Stimulated activated naive CD4-positive, alpha-beta T cell treated with Interleukin-2 at 50 U/mL for 16 hours (primary cell): ENCODE measurements around the gene TBX4.
"Not testable (repeated sequence)": the region's sequence is repeated elsewhere in the genome, so short reads cannot be mapped to it uniquely, and the experiment has no call there.

ENCODE experiments used
- DNase-seq: peaks from one replicate; lab custom pipeline; 2025; lab: John Stamatoyannopoulos, UW

The TBX4 gene

DNA sequence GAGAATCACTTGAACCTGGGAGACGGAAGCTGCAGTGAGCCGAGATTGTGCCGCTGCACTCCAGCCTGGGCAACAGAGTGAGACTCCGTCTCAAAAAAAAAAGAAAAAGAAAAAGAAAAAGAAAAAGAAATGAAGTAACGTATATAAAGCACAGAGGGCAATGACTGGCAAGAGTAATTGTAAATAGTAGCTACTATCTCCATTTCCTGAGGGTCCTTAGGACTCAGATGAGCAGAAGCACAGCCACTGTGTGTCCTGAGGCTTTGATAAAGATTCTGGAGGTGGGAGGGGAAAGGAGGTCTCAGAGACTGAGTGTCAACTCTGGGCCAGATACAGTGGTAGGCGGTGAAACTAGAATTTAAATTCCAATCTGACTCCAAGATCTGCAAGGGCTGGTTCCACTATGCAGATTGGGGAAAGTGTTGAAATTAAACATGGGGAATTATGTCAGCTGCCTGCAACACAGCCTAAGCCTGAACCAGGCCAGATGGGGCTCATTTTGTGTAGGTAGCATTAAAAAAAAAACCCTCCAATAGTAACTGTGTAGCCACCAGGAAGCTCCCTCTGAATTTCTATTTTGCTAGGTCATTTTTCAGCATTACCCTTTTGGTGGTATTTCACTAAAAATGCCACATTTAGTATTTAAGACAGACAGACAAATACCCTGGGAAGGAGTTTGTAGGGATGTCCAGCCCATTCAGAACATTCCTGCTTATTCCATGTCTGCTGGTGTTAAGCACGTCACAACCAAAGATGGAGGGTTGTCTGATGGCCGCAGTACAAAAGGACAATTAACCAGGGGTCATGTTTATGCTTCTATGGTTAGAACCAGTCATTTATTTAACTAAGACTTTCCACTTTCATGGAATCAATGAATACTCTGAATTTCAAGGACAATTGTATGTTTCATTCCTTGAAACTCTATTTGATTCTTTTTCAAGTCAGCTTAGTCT is 46.1 kb downstream of the TBX4 start:
- no peak for DNase-seq

DNA sequence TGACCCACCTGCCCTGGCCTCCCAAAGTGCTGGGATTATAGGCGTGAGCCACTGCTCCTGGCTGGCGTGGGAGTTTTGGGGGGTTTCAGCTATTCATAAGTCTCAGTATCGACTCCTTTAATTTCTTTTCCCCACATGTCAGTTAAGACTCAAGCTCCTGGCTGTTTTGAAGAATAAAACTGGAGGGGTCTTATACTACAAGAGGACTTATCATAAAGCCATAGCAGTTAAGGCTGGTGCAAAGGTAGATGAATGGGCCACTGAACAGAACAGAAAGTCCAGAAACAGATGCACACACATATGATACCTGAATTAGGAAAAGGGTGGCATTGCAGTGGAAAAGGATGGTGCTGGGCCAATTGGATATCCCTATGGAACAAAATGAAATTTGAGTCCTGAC is 47.4 kb downstream of the TBX4 start:
- no peak for DNase-seq

DNA sequence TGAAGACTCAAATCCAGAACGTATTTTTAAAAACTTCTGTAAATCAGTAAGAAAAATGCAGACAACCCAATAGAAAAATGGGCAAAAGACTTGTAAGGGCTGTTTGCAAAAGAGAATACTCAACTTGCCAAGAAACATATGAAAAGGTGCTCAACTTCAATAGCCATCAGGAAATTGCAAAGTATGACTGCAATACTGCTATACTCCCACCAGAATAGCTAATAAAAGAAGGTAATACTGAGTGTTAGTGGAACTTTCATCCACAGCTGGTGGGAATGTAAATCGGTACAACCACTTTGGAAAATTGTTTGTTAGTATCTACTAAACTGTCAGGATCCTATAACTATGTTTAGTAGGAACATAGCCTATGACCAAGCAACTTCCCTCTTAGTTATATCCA is 48.1 kb downstream of the TBX4 start:
- DNase-seq = no peak

DNA sequence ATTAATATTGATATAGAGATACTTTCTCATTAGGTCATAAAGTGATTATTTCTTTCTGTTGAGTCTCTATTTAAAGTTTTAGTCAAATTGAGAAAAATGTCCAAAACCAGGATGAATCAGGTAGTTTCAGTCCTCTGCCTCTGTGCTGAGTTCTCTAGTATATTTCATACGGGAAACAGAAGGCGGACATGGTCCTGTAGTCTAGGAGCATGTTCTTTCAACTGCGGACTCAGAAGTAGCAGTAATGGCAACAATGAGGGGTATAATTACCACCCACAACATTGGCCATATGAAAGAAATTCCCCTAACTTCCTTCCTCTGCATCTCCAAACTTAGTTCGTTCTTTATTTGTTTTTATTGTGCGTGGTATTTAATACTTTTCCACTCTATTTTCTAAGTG is 50.1 kb downstream of the TBX4 start:
- DNase-seq = no peak

DNA sequence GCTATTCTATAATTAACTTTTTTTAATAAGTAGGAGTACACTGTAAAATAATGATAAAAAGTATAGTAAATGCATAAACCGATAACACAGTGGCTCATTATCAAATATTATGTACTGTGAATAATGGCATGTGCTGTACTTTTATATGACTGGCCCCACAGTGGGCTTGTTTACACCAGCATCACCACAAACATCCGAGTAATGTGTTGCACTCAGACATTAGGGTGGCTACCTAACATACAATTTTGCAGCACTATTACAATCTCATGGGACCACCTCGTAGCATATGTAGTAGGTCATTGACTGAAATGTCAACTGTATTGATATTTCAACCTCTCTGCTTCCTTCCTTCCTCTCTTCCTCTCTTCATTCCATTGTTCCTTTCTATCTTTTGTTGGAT is 51.7 kb downstream of the TBX4 start:
- DNase-seq = no peak

DNA sequence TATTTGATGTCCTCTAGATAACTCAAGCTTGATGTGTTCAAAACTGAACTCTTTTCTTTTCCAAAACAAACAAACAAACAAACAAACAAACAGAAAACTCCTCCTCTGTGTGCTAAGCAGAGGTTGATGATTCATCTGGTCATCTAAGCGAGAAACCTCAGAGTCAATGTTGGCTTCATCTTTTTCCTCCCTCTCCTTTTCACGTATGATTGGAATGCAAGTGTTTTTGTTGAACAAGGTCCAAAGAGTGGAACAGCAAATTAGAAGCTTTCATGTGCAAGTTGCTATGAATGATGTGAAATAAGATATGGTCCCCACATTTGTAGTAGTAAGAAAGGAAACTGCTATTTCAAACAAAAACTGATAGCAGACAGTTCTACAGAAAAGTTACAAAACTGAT is 52.5 kb downstream of the TBX4 start:
- no peak for DNase-seq

DNA sequence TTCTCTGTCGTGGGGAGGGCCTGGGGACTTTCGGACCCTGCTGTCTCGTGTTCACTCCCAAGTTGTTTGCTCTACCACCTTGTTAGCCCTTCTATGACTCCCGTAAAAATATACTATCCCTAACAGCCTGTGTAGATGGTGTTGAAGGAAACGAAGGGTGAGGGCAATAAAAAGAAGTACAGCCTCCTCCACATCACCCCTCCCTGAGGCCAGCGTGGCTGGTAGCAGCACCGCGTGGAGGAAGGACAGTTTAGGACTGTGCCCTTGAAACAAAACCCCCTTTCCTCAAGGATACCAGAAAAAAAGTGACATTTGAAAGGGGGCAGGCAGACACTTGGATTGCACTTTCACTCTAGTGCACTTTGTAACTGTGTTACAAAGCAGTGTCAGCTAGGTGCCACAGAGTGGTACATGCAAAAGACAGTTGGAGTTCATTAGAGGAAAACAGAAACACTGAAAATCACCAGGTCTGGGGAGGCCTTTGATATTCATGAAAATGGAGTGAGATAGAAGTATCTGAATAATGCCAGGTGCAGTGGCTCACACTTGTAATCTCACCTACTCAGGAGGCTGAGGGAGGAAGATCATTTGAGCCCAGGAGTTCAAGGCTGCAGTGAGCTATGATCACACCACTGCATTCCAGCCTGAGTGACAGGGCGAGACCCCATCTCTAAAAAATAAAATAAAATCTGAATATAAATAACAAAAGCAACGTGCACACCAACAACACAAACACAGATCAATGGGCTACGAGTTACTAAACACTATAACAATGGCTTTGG is 53.8 kb downstream of the TBX4 start:
- no peak for DNase-seq

DNA sequence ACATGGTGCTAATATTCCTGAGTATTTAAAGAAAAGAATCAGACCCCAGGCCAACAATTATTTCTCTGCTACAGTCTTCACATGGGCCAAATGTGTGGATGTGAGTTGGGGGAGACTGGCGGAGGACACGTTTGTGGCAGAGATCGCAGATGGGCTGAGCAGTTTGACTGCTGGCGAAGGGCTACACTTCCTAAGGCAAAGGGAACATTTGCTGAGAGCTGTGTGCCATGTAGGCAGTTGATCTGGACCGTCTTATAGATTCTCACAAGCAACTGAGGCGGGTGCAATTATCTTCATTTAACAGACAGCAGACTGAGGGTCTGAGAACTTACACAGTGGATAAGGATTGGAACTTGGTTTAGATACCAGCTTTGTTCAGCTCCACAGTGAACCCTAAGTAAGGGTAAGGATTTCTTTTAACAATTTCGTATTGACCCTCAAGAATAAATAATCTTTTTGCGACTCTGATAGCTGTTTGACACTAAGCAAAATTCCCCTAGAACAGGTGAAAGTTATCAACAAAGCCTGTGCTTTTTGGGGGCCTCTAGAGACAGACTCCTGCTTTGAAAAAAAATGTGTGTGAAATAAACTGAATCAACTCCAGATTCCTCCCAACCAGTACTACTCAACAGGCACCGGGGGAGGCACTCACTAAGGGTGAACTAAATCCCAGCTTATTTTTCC is 55.3 kb downstream of the TBX4 start:
- DNase-seq = no peak

DNA sequence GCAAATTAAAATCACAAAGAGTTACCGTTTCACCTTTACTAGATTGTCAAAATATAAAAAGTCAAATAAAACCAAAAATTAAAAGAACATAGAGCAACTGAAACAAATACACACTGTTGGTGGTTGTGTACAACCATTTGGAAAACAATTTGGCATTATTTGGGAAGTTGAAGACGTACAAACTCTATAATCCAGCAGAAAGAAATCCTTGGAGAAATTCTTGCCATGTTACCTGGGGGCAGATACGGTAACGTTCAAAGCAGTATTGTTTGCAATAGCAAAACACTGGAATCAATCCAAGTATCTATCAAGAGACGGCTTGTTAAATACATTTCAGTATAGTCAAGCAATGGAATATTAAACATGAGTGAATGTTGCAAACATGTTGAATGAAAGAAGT is 56.7 kb downstream of the TBX4 start:
- no peak for DNase-seq

DNA sequence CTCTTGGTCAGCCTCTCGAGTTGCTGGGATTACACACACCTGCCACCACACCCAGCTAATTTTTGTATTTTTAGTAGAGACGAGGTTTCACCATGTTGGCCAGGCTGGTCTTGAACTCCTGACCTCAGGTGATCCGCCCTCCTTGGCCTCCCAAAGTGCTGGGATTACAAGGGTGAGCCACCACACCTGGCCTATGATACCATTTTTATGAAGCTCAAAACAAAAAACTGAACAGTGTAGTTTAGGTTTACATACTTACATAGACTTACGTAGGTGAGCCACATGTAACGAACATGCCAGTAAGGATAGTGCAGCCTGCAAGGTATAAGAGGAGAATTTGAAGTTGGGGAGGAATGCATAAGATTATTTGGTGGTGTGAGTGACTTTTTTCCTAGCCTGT is 57.2 kb downstream of the TBX4 start:
- not testable (repeated sequence) for DNase-seq

DNA sequence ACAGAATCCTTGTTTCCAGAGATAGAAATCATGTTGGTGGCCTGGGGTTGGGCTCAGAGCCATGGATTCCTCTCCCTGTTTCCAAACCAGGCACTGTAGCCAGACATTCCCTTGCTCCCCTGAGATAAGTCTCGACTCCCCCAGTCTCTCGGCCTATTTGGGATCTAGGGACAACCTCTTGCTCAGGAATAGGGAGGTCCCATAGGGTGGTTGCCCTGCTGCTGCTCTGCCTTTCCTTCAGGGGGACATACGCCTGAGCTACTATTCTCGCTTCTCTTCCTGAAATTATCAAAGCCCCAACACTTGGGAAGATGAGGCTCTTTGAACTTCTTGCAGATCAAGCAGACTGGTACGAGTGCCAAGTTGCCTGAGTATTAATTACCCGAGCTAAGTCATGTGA is 58.0 kb downstream of the TBX4 start:
- DNase-seq = no peak

DNA sequence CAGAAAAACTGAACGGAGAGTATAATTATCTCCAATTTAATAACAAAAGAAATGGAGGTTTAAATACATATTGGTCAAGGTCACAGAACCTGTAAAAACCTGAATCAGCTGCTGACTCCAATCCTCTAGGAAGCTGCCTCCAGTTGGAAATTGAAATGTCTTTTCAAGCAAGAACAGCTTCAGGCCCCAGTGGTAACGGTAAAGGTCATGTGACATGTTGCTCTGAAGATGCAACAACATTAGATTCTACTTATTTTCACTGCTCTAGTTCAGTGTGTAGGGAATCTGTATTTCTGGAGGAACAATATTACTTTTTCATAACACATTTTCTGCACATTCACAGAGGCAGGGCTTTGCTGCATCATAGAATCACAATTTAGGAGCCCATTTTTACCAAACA is 58.8 kb downstream of the TBX4 start:
- no peak for DNase-seq

DNA sequence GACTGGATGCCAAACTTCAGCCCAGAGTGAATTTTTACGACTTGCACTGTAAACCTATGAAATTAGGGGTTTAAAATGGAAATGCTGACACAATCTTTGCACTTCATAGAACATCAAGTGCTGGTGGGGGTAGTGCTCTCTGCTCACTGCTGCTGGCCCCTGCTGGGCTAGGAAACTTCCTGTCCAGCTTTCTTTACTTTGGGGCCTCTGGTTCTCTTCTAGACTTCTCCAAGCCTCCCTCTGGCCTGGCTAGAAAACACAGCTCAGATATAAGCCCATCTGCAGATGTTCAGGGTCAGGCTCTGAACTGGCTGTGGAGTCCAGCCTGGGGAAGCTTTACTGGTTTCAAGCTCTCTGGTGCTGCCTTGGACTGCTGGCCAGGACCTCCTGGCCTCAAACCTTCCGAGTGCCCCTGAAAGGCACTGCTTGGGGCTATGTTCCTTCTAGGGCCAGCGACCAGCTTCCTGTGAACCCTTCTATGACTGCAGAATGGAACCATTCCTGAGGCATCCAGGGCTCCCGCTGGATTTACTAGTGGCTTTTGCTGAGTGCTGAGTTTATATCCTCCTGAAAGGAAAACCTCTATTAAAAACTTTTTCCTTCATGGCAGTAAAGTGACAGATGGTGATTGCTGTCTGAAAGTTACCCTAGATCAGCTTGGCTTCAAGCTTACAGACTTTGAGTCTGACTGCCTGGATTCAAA is 59.4 kb downstream of the TBX4 start:
- DNase-seq = no peak

DNA sequence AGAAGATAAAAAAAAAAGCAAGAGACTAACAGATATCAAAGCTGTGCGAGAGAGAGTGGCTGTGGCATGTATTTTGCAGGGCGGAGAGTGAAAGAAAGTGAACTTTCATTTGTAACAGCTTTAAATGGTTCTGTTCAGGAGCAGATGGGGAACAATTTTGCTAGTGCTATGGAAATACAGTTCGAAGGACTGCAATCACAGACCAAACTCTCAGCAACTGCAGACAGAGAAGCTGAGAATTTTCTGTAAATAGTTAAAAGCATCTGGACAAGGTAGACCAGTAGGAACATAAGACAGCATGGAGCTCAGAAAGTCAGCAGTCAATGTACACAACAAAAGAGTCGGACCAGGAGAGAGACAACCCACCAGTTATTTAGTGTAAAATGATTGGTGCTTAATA is 62.3 kb downstream of the TBX4 start:
- no peak for DNase-seq

DNA sequence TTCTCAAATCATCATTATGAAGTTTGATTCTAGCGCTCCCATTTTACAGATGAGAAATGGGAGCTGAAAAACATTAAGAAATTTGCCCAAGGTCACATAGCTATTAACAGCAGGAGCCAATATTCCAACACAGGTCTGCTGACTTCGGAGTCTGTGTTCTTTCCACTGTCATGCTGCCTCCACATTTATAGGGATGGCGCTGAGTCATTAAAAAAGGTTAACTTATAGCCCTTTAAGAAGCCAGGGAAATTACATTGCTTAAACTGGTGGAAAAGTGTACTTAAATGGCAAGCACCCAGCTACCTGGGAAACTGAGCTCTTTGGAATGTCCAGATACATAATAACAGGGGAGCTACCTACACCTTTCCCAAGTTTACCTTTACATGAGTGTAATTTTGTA is 65.0 kb downstream of the TBX4 start:
- DNase-seq = no peak

DNA sequence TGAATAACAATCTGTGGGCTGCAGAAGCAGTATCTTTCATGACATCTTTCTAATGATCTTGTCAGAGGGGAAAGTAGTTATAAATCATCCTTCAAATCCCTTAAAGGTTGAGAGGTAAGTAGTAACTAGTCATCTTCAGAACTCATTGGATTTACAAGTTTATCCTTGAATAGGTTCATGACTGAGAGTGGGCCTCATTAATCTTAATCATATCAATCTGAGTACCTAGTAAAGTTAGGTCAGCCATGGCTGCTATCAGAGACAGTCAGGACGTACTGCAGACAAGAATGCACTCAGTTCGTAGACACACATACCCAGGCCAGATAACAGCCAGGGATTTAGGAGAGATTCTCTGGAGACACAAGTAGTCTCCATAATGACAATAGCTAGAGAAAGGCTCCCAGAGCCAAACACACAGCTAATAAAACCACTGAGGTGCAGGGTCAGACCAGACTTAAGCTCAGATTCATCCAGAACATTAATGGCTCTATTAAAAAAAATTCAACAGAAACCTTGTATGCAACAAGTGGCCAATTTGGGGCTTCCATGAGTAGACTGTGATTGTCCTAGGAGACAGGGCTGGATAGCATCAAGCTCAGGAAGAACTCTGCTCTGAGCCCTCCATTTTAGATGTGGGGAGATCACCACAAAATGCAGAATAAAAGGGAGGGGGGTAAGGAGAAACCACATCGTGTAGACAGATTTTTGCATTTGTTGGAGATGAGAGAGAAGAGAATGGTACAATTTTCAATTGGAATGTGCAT is 65.8 kb downstream of the TBX4 start:
- DNase-seq = no peak

DNA sequence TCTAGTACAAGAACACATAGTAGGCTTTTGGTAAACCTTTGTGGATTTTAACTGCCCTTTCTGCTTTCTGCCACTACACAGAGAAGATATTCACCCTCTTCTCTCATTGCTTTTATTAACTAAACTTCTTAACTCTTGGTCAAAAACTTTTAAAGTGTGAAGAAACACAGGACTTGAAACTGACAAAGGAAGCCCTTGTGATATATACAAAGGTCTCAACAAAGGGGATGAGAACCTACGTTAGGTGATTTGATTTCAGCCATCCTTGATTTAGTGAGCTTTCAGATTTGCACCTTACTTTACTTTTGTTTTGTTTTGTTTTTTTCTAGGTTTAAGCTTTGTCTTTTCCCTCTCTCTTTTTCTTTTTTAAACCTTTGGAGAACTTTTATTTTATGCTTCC is 66.9 kb downstream of the TBX4 start:
- DNase-seq = no peak

DNA sequence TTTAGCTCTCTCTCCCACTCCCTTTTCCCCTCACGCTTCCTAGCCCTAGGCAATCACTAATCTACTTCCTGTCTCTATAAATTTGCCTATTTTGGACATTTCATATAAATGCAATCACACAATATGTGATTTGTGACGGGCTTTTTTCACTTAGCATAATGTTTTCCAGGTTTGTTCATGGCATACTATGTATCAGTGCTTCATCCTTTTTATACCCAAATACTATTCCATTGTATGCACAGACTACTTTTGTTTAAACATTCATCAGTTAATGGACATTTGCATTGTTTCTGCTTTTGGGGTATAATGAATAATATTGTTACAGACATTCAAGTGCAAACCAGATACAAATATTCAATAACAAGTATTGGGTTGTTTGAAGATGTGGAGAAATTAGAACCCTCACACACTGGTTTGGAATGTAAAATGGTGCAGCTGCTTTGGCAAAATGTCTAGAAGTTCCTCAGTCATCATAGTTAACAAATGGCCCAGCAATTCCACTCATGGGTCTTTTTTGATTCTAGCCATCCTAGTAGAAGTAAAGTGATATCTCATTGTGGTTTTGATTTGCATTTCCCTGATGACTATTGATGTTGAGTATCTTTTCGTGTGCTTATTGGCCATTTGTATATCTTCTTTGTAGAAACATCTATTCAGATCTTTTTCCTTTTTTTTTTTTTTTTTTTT is 67.7 kb downstream of the TBX4 start:
- no peak for DNase-seq

DNA sequence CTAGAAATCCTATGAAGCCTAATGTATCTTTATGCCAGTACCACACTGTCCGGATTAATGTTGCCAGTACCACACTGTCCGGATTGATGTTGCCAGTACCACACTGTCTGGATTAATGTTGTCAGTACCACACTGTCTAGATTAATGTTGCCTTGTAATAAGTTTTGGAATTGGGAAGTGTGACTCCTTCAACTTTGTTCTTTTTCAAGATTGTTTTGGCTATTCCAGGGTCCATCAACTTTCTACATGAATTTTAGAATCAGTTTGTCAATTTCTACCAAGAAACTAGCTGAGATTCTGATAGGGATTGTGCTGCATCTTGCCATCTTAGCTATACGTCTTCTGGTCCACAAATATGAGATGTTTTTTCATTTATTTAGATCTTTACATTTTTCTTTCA is 68.7 kb downstream of the TBX4 start:
- DNase-seq = no peak

DNA sequence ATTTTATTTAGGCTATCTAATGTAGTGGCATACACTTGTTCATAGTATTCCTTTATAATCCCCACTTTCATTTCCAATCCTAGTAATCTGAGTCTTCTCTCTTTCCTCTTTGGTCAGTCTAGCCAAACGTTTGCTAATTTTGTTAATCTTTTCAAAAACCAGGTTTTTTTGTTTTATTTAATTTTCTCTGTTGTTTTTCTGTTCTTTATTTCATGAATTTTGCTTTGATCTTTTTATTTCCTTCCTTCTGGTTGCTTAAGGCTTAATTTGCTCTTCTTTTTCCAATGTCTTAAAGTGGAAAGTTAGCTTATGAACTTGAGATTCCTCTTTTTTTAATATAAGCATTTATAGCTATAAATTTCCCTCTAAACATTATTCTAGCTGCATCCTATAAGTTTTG is 69.9 kb downstream of the TBX4 start:
- no peak for DNase-seq

DNA sequence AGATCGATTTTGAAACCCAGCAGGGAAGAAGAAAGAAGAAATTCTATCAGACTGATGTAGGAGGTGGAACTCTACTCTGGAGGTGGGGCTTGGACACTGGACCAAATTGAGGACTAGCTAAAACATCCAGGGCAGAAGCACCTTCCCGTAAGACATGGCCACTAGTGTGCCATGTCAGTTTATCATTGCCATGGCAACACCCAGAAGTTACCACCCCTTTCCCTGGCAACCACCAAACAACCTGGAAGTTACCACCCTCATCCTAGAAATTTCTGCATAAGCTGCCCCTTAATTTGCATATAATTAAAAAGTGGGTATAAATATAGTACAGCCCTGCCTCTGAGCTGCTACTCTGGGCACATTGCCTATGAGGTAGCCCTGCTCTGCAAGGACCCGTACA is 72.1 kb downstream of the TBX4 start:
- no peak for DNase-seq
